GM19455 (cell line): ENCODE data around the gene SLC5A3.
A peak's percentile ranks its signal among the peaks of the same experiment; 100 is the strongest.

ENCODE experiments used
- ATAC-seq: cut with Tn5 transposase; IDR thresholded peaks from one replicate; pipeline ENCODE4 v1.9.1; 2021; ENCODE audit not compliant: unreplicated experiment

Gene SLC5A3

GRCh38 chr21:34073032-34073748, at the start of gene SLC5A3, which contains the start of gene MRPS6:
SLC5A3 (plus strand) TSS chr21:34073578; CDS start chr21:34095199, 21,621 bp downstream.
MRPS6 (plus strand) TSS chr21:34073578; CDS start chr21:34073701, 123 bp downstream.
- peak; percentile 86 for ATAC-seq

- ATAC-seq, result no peak
These were observed 49.5 kb upstream of the SLC5A3 start for GRCh38 chr21:34023691-34024373.

- no peak for ATAC-seq
These were observed 49.0 kb upstream of the SLC5A3 start for GRCh38 chr21:34024374-34024693.

DNA sequence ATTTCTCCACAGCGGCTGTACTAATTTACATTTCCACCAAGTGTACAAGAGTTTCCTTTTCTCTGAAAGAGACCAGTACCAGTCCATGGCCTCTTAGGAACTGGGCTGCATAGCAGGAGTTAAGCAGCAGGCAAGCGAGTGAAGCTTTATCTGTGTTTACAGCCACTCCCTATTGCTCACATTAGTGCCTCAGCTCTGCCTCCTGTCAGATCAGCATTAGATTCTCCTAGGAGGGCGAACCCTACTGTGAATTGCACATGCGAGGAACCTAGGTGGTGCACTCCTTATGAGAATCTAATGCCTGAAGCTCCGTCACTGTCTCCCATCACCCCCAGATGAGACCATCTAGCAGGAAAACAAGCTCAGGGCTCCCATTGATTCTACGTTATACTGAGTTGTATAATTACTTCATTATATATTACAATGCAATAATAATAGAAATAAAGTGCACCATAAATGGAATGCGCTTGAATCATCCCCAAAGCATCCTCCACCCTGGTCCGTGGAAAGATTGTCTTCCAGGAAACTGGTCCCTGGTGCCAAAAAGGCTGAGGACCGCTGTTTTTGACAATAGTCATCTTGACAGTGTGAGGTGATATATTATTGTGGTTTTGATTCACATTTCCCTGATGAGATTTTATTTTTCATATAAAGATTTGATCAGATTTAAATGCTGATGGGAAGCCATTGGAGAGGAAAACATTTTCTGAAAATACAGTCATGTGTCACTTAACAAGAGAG, 45.5 kb upstream of the SLC5A3 start:
- no peak for ATAC-seq

DNA sequence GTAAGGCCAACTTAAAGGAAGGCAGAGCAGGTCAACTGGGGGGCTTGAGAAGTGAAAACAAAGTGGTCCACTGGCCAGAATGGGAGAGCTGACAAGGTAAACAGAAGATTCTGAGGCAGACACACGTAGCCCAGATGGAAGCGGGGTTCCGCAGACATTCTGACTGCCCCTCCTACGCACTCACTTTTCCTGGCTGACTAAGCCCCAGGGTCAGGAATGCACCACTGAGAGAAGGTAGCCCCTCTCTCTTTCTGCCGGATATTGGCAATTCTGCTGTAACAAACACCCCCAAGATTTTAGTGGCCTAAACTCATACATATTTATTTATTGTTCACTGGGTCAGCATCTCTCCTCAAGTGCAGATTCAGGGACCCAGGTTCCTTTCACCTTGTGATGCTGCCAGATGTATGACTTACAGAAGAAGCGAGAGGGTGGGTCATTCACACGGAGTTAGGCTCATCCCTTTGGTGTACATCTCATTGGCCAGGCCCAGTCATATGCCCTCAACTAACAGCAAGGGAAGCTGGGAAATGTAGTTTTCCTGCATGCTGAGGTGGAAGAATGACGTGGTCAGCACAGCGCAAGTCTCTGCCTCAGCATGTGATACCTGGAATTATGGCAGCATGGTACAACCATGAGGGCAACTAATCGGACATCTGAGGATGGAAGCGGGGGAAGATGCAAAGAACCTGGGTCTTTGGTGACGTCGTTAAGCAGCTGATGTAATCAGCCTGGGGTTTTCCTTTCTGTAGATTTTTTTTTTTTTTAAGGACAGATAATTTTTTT, 43.4 kb upstream of the SLC5A3 start:
- ATAC-seq, result peak; percentile 95

DNA sequence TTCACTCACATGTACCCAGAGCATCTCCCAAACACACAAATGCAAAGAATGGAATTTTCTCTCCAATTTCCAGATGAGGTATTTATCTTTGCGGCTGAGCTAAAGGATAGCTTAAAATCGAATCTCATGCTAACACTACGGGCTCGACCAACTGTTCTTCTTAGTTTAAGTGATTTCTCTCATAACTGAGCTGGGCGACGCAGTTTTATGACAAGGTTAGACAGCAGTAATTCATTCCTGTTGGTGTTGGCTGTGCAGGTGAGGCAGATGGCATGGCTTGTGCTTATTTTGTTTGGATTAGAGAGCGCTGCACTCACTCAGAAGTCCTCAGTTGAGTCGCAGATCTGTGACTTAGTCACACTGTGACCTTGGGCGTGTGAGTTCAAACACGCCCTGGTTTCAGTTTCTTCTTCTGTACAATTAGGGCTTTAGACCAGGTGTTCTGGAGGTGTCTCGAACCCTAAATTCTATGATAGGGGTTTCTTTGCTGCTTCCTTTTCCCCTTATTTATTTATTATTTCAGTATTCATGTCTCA, 41.5 kb upstream of the SLC5A3 start:
- ATAC-seq, result no peak

- ATAC-seq, result no peak
These were observed 38.9 kb upstream of the SLC5A3 start for GRCh38 chr21:34034369-34035014.

GRCh38 chr21:34035619-34036354, 37.6 kb upstream of the SLC5A3 start:
- no peak for ATAC-seq

DNA sequence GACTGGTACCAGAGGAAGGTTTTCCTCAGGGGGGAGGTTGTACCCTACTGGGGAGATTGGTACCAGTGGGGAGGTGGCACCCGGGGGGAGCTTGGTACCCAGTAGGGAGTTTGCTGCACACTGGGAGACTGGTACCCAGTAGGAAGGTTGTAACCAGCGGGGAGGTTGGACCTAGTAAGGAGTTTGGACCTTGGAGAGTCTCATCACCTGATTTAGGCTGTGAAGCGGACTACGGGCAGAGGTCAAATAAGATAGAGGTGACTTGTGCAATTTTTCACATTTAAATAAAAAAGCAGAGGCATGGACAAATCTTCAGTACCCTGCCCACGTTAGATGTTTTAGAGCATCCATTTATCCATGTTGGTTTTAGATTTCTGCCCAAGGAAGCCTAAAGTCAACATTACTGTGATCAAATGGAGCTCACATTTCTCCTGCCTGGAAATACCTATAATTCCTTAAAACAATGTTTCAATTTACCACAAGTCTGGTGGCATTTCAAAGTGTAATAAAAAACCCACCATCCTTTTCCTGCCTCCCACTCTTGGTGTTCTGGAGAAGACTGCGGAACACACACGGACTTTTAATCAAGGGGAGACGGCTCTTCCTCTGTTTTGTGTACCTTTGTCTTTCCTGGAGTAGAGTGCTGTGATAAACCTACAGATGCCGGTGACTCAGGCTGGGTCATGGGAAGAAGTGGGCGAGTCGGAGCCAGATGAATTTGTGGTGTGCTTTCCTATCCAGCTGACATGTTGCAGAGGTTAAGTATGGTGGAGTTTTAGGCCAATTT, 36.2 kb upstream of the SLC5A3 start:
- ATAC-seq, result no peak

DNA sequence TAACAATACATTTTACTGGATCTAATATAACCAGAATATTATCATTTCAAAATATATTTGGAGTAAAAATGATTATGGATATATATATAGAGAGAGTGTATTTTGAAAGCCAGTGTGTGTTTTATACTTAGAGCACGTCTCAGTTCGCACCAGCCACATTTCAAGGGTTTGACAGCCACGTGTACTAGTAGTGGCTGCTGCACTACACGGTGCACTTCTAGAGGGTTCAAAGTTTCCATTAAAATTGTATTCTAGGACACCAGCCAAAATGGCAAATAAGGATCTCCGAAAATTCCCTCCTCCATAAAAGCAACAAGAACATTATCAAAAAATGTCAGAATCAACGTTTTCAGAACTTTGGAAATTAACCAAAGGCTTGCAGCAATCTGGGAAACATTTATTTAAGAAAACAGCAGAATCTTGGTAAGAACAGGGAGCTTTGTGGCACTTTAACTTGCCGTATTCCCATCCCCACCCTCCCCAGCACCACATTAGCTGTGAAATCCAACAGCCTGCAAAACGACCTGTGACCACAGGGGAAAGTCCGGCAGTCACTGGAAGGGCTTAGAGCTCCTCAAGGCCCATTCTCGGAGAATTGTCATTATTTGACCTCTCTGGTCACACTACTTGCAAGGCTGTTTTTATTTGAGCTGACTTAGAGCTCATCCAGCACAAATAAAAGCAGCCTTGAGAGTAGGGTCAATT, 33.5 kb upstream of the SLC5A3 start:
- no peak for ATAC-seq

DNA sequence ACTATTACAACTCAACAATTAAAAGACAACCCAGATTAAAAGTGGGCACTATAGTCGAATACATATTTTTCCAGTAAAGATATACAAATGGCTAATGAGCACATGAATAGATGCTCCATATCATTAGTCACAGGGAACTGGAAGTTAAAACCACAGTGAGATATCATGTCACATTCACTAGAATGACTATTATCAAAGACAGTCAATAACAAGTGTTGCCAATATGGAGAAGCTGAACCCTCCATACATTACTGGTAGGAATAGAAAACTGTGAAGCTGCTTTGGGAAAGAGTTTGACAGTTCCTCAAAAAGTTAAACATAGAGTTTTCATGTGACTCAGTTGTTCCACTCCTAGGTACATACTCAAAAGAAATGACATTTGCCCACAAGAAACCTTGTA, 30.6 kb upstream of the SLC5A3 start:
- ATAC-seq, result no peak

DNA sequence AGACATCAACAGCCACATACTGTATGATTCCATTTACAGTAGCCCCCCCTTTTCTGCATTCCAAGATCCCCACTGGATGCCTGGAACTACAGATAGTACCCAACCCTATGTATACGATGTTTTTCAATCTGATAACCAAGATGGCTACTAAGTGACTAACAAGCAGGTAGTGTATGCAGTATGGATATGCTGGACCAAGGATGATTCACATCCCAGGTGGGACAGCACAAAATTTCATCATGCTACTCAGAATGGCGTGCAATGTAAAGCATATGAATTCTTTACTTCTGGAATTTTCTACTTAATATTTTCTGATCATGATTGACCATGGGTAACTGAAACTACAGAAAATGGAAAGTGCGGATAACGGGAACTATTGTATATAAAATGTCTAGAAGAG, 30.0 kb upstream of the SLC5A3 start:
- no peak for ATAC-seq

DNA sequence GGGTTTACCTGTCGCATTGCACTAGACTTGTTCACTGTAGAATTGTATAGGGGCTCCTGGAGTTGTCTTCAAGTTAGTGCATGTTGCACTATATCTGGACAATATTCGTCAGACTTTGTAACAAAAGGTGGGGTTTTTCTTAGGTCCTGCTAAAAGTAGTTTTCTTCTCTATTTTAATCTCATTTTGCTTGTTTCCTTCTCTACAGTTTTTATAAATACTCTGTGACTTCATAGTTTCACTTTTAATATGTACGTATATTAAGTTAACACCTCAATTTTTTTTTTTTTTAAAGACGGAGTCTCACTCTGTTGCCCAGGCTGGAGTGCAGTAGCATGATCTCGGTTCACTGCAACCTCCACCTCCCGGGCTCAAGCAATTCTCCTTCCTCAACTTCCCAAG, 26.5 kb upstream of the SLC5A3 start:
- no peak for ATAC-seq

GRCh38 chr21:34047835-34048234, 25.5 kb upstream of the SLC5A3 start:
- ATAC-seq, result no peak

- no peak for ATAC-seq
These were observed 21.2 kb upstream of the SLC5A3 start for GRCh38 chr21:34052171-34052570.

- no peak for ATAC-seq
These were observed 19.1 kb upstream of the SLC5A3 start for GRCh38 chr21:34054259-34054658.

DNA sequence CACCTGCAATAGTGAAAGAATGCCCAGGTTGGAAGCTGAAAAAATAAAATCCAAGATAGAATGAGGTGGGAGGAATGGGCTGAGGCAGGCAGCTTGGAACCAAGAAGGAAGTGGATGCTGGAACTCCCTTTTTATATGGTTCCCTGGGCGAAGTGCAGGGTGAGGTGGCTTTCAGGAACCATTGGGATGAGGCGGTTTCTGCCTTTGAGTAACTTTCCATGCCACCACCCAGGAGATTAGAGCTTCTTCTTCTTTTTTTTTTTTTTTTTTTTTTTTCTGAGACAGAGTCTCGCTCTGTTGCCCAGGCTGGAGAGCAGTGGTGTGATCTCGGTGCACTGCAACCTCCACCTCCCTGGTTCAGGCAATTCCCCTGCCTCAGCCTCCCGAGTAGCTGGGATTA, 17.8 kb upstream of the SLC5A3 start:
- ATAC-seq, result no peak

- no peak for ATAC-seq
These were observed 11.4 kb upstream of the SLC5A3 start for GRCh38 chr21:34061983-34062382.
